CD4-positive, alpha-beta T cell treated with Interleukin-6 at 100 ng/mL for 8 hours (primary cell): ENCODE data around the gene AKR1C8.
"Not testable (repeated sequence)": the region's sequence is repeated elsewhere in the genome, so short reads cannot be mapped to it uniquely, and the experiment has no call there.

Experiments used
- DNase-seq: peaks from one replicate; pipeline ENCODE4 v3.0.0-alpha.2; 2020; ENCODE audit warnings: mixed read lengths, low spot score

Gene AKR1C8

GRCh38 chr10:5184987-5185775, at the start of gene AKR1C8:
Gene AKR1C8 (minus strand): TSS chr10:5185150. CDS start chr10:5185104, 46 bp downstream.
- no peak for DNase-seq

- DNase-seq, result no peak
These were observed 49.3 kb upstream of the AKR1C8 start for GRCh38 chr10:5234106-5234860.

- no peak for DNase-seq
These were observed 48.4 kb upstream of the AKR1C8 start for GRCh38 chr10:5233324-5233723.

GRCh38 chr10:5229019-5229418, 44.1 kb upstream of the AKR1C8 start:
- DNase-seq, result no peak

GRCh38 chr10:5222942-5223341, 38.0 kb upstream of the AKR1C8 start:
- DNase-seq, result not testable (repeated sequence)

GRCh38 chr10:5219262-5219661, 34.3 kb upstream of the AKR1C8 start:
- DNase-seq, result no peak

- no peak for DNase-seq
These were observed 31.9 kb upstream of the AKR1C8 start for GRCh38 chr10:5216801-5217200.

GRCh38 chr10:5211696-5212536, 27.0 kb upstream of the AKR1C8 start:
- DNase-seq, result no peak

- DNase-seq, result not testable (repeated sequence)
These were observed 25.3 kb upstream of the AKR1C8 start for GRCh38 chr10:5210261-5210660.

GRCh38 chr10:5209776-5210175, 24.8 kb upstream of the AKR1C8 start:
- DNase-seq, result not testable (repeated sequence)

- no peak for DNase-seq
These were observed 21.8 kb upstream of the AKR1C8 start for GRCh38 chr10:5206799-5207198.

GRCh38 chr10:5199398-5199797, 14.4 kb upstream of the AKR1C8 start:
- no peak for DNase-seq

GRCh38 chr10:5198386-5198785, 13.4 kb upstream of the AKR1C8 start:
- DNase-seq, result no peak

GRCh38 chr10:5196702-5197113, 11.8 kb upstream of the AKR1C8 start, which contains the start of gene AKR1C4:
Gene AKR1C4 (plus strand): TSS chr10:5196837. CDS start chr10:5196868, 31 bp downstream.
- DNase-seq, result no peak

GRCh38 chr10:5195727-5196374, 10.9 kb upstream of the AKR1C8 start:
- DNase-seq, result no peak

GRCh38 chr10:5194431-5194830, 9.5 kb upstream of the AKR1C8 start:
- no peak for DNase-seq

- no peak for DNase-seq
These were observed 3.4 kb upstream of the AKR1C8 start for GRCh38 chr10:5188358-5188757.

- DNase-seq, result no peak
These were observed 2.9 kb upstream of the AKR1C8 start for GRCh38 chr10:5187867-5188266.

- no peak for DNase-seq
These were observed 1.0 kb downstream of the AKR1C8 start for GRCh38 chr10:5183923-5184322.

- DNase-seq, result not testable (repeated sequence)
These were observed 4.4 kb downstream of the AKR1C8 start for GRCh38 chr10:5180503-5180902.

- DNase-seq, result not testable (repeated sequence)
These were observed 9.4 kb downstream of the AKR1C8 start for GRCh38 chr10:5175581-5175980.
